GM12873 (cell line): ENCODE data around the gene OLA1.

Source experiments
- TF ChIP-seq, protein P1 (sequence below): IDR thresholded peaks from 2 replicates; pipeline ENCODE4 v1.5.1; 2012; ENCODE audit warnings: low read depth, mild to moderate bottlenecking, moderate library complexity, low read length, control low read depth; ENCODE audit not compliant: insufficient read depth; ENCODE audit errors: missing control alignments

Gene OLA1

DNA sequence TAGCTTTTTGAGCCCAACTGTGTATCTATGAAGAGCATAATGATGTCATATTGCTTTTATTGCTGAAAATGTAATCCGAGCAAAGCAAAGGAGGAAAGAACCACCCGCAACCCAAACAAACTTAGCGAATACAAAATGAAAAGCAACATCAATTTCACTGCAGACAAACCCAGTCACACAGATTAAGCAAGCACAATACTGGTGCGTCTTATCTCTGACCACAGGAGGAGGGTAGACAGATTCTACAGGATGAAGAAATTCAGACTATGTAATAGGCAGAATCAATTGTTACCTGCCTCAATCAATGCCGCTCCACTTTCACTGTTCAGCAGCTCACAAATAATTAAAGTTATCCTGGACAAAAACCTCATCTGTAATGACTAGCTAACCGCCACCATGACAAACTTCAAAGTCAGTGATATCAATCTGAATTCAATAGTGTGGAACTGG, 167.6 kb downstream of the OLA1 start:
- TF ChIP-seq, protein P1, sequence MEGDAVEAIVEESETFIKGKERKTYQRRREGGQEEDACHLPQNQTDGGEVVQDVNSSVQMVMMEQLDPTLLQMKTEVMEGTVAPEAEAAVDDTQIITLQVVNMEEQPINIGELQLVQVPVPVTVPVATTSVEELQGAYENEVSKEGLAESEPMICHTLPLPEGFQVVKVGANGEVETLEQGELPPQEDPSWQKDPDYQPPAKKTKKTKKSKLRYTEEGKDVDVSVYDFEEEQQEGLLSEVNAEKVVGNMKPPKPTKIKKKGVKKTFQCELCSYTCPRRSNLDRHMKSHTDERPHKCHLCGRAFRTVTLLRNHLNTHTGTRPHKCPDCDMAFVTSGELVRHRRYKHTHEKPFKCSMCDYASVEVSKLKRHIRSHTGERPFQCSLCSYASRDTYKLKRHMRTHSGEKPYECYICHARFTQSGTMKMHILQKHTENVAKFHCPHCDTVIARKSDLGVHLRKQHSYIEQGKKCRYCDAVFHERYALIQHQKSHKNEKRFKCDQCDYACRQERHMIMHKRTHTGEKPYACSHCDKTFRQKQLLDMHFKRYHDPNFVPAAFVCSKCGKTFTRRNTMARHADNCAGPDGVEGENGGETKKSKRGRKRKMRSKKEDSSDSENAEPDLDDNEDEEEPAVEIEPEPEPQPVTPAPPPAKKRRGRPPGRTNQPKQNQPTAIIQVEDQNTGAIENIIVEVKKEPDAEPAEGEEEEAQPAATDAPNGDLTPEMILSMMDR, result no peak

DNA sequence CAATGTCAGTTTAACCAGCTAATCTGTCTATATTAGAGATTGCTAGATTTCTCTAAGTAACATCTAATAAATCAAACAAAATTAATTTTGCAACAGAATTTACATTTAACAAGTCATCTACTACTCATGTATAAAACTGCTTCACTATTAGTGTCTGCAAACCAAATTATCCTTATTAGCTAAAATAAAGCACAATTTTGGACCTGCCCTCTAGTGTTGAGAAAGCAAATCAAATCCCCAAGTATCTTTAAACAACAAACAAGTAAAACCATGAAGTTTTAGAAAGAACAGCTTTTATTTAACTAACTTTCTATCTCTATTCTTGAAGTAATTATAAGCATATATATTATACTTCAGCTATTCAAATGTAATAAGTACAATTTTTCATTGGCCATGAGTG, 170.1 kb downstream of the OLA1 start:
- TF ChIP-seq, protein P1, result peak; percentile 32

DNA sequence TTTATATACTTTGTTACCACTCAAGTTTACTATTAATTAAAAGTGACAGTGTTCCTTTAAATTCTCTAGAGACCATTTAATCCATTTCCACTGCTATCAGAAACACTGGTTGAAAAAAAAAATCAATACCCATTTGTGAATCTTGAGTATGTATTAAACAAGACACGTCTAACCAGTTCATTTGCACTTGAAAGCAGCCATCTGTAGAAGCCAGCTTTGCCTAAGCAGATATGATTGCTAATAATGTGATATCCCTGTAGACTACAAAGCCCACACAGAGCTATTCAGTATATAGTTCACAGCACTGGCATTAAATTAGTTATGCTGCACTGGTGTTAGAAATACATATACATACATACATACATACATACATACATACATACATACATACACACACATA, 171.4 kb downstream of the OLA1 start:
- TF ChIP-seq, protein P1, result no peak

DNA sequence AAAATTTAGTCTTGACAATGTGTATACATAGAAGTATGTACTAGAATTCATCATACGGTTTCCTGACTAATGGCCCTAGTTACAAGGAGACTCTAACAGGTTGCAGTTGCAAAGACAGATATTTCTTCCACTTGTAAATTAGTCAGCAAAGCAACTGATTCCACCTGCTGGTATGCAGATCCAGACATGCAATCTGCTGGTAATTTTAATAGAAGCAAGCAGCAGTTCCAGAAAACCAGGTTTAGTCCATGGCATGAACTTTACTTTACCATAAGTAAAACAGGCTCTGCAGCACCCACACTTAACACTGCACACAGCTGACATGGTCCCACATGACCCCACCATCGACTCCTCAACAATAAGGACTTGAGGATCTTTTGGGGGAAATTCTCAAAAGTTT, 172.3 kb downstream of the OLA1 start:
- TF ChIP-seq, protein P1, result no peak

DNA sequence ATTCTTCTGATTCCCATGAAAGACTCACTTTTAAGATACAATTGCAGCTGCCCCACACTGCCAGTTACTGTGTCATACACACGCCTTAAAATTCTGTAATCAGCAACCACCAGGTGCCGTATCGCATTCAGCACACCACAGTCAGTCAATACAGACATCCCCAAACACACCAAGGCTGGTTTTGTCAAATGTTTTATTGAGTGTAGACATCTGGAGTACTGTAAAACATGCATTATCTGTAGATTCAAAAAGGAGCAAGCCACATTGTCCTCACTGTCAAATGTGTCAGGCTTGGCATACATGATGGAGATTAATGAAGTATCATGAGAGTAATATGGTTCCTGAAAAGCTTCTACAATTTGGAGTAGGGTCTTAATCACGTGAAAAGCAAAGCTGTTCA, 173.5 kb downstream of the OLA1 start:
- TF ChIP-seq, protein P1, result no peak

DNA sequence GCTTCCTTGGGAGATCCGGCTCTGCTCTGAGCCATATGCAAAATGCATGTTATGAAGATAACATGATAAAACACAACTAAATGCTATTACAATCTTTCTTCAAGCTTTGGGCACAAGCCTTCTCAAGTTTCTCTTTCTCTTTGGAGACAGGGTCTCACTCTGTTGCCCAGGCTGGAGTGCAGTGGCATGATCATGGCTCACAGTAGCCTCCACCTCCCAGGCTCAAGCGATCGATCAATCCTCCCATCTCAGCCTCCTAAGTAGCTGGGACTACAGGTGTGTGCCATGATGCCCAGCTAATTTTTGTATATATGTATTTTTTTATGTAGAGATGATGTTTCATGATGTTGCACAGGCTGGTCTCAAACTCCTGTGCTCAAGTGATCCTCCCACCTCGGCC, 175.5 kb downstream of the OLA1 start:
- TF ChIP-seq, protein P1, result no peak

DNA sequence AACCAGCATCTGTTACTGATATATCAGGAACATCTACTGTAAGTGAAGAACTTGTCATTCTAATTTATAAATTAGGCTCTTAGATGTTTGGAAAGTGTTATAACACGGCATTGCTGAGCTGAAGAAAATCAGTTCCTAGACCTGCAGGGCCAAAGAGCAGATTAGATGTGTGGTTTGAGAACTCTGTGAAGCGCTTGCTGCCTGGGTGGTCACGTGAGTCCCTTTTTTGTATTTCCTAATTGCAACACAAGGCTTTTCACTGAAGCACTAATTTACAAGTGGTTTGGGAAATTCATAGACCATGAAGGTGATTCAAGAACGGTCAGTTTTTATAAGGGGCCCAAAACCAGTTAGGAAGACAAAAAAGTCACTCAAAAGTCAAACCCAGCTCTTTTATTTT, 176.3 kb downstream of the OLA1 start:
- TF ChIP-seq, protein P1, result no peak

DNA sequence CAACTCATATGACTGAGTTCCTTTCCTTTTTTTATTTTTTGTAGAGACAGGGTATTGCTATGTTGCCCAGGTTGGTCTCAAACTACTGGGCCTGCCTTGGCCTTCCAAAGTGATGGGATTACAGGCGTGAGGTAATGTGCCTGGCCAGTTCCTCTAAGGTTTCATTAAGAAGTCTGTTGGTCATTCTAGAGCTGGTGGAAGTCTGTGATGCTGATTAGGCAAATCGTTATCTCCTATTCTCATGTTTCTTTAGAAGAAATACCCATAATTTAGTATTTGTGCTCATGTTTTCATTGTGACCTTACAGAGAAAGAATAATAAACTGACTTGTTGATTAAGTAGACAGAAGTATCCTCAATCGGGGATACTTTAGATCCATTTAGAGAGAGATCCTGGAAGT, 177.0 kb downstream of the OLA1 start:
- TF ChIP-seq, protein P1, result no peak
